Measurements from ENCODE around the gene PKP2.
A peak's percentile ranks its signal among the peaks of the same experiment; 100 is the strongest.

PKP2 gene

DNA sequence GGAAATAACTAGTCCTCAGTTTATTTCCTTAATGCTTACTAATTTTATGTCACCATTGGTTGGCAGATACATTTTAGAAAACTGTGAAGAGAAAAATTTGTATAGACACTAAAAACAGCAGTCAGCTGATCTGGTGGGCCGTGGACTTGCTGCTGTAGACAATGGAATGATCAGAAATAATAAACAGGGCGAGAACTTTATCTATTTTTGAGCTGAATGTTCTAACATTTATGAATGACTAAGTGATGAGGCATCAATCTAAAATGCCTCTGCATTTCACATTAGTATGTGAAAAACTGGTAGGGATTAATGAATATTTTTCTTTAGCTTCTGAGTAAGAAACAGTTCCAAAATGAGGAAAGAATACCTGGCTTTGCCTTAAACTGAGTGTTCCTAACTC is 24.8 kb upstream of the PKP2 start:
- CTCF ChIA-PET: interaction anchor here (1.8 kb wide), 1 partner anchor 166 kb away, joined by 9 read pairs; the partner anchor contains the start of gene YARS2
- POLR2A ChIA-PET: no interaction called here
- DNase-seq (ENCODE audit: extremely low spot score): no peak
- TF ChIP-seq, protein P1, sequence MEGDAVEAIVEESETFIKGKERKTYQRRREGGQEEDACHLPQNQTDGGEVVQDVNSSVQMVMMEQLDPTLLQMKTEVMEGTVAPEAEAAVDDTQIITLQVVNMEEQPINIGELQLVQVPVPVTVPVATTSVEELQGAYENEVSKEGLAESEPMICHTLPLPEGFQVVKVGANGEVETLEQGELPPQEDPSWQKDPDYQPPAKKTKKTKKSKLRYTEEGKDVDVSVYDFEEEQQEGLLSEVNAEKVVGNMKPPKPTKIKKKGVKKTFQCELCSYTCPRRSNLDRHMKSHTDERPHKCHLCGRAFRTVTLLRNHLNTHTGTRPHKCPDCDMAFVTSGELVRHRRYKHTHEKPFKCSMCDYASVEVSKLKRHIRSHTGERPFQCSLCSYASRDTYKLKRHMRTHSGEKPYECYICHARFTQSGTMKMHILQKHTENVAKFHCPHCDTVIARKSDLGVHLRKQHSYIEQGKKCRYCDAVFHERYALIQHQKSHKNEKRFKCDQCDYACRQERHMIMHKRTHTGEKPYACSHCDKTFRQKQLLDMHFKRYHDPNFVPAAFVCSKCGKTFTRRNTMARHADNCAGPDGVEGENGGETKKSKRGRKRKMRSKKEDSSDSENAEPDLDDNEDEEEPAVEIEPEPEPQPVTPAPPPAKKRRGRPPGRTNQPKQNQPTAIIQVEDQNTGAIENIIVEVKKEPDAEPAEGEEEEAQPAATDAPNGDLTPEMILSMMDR (IDR thresholded peaks at IDR 0.05; ENCODE audit: control extremely low read depth, extremely low read depth, low read depth, missing control alignments): no peak

DNA sequence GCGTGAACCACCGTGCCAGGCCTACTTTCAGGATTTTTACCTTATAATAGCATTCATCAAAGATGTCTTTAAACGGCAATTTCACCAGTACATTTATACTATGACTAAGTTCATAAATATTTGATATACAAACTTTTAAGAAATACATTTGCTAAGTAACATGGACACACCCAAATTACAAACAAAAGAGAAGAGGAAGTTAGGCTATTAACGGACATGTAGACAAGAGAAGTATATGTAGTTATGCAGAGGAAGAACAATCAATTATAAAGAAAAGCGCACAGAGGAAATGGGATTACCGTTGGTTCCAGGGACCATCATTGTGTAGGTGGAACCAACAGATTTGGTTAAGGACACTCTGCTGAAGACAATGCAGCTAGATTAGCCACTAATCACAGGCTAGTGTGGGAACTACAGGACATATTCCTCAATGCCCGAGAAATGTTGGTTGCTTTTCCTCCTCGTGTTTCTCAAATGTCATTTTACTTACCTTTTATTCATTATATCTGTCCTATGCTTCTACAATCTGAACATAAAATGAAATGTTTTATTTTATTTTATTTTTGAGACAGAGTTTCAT is 24.0 kb upstream of the PKP2 start:
- POLR2A ChIA-PET: no interaction called here
- TF ChIP-seq, protein P1 (IDR thresholded peaks at IDR 0.05; ENCODE audit: control extremely low read depth, extremely low read depth, low read depth, missing control alignments): no peak

GRCh38 chr12:32918890-32919801 is 22.6 kb upstream of the PKP2 start:
- TF ChIP-seq, protein P1 (IDR thresholded peaks at IDR 0.05; ENCODE audit: control extremely low read depth, extremely low read depth, low read depth, missing control alignments): peak; percentile 38
- DNase-seq (ENCODE audit: extremely low spot score): peak; percentile 26
- ChIA-PET CTCF (interaction anchor here (0.9 to 1.9 kb wide), 4 partner anchors 9 to 163 kb away, joined by 3 to 19 read pairs (median 4); partner anchors contain the start of gene YARS2), POLR2A (no interaction called here)

More for the DNA sequence above, 24.0 kb upstream of the PKP2 start:
- DNase-seq (ENCODE audit: extremely low spot score): no peak
- CTCF ChIA-PET: interaction anchor here (1.8 kb wide), 1 partner anchor 165 kb away, joined by 9 read pairs; the partner anchor contains the start of gene YARS2

DNA sequence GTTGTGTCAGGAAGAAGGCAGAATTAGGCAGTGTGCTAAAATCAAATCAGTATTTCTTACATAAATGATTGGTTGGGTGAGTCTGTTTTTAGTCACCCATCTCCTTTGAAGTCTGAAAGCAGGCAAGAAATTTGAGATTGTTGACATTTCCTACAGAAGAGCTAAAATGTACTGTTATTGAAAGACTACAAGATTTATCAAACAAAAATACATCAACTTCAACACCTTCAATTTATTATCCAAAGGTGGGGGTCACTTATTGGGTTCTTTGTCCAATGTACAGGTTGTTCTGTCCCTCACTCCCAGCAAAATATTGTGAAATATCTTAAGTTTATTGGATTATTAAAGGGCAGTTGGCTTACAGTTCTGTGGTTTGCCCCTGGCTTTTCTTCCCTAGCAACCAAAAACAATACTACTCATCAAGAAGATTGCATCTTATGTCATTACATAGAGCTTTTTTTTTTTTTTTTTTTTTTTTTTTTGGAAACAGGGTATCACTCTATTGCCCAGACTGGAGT is 20.6 kb upstream of the PKP2 start:
- ChIA-PET POLR2A (no interaction called here), CTCF (interaction anchor here (0.9 to 3.5 kb wide), 3 partner anchors 14 to 161 kb away, joined by 3 to 19 read pairs (median 4); partner anchors contain the start of gene YARS2)
- no peak for DNase-seq (ENCODE audit: extremely low spot score)
- TF ChIP-seq, protein P1 (IDR thresholded peaks at IDR 0.05; ENCODE audit: control extremely low read depth, extremely low read depth, low read depth, missing control alignments): no peak

DNA sequence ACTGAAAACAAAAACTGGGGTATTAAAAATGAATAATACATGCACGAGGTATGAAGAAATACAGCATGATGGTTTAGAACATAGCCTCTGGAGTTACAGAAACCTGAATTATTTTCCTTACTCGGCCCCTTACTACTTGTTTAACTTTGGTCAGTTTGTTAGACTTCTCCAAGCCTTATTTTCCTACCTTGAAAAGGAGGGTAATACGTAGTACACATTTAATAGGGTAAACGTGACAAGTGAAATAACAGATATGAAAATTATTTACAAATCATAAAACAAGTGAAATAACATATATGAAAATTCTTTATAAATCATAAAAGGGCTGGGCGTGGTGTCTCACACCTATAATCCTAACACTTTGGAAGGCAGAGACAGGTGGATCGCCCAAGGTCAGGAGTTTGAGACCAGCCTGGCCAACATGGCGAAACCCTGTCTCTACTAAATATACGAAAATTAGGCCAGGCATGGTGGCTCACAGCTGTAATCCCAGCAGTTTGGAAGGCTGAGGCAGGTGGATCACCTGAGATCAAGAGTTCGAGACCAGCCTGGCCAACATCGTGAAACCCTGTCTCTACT is 11.4 kb upstream of the PKP2 start:
- TF ChIP-seq, protein P1 (IDR thresholded peaks at IDR 0.05; ENCODE audit: control extremely low read depth, extremely low read depth, low read depth, missing control alignments): no peak
- POLR2A ChIA-PET: no interaction called here
- DNase-seq (ENCODE audit: extremely low spot score): no peak
- CTCF ChIA-PET: interaction anchor here (4.0 kb wide), 1 partner anchor 152 kb away, joined by 14 read pairs; the partner anchor contains the start of gene YARS2

DNA sequence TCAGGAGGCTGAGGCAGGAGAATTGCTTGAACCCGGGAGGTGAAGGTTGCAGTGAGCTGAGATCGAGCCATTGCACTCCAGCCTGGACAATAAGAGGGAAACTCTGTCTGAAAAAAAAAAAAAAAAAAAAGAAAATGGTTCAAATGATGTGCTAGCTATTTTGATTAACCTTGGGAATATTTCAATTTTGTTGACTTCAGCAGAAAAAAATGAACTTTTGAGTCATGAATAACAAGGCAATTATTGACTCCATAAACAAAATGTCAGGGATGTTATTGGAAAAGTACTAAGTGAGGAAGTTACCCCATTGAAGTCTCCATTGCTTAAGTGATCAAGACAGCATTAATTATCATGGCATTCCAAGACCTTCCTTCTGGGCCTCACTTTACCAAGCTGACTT is 10.6 kb upstream of the PKP2 start:
- DNase-seq (ENCODE audit: extremely low spot score): no peak
- ChIA-PET CTCF (interaction anchor here (0.8 to 4.0 kb wide), 2 partner anchors 10 to 152 kb away, joined by 3 to 14 read pairs; partner anchors contain the start of genes PKP2 and YARS2), POLR2A (no interaction called here)
- TF ChIP-seq, protein P1 (IDR thresholded peaks at IDR 0.05; ENCODE audit: control extremely low read depth, extremely low read depth, low read depth, missing control alignments): no peak
